ENCODE measurements around the gene MAPKAP1.

DNA sequence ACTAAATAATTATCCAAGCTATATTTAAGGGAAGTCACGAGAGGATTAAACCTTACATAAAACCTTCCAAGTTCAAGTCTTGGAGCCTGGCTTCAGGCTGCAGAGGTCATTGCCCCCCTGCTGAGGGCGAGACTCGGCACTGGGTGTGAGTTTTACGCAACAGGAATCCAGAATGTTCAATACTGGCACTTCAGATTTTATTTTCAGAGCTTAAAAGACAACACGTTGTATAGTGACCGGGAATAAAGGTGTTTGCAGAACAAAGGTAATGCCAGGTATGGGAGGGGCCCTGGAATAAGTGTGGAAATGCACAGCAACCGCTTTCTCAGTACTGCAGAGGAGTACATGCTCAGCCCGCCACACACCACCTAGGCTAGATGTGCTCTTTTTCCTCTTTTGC is 238.4 kb downstream of the MAPKAP1 start:
- TF ChIP-seq CTCF (IDR thresholded peaks at IDR 0.05; ENCODE audit: poor library complexity, severe bottlenecking) (no peak), EZH2 (IDR thresholded peaks at IDR 0.05; ENCODE audit: borderline replicate concordance, insufficient read depth, low read length, poor library complexity, severe bottlenecking) (no peak), EP300 (conservative IDR thresholded peaks at IDR 0.05; ENCODE audit: poor library complexity, severe bottlenecking) (no peak), SMC3 (conservative IDR thresholded peaks at IDR 0.05; ENCODE audit: poor library complexity) (no peak), TAF1 (IDR thresholded peaks at IDR 0.05; ENCODE audit: low read depth) (no peak), POLR2AphosphoS5 (IDR thresholded peaks at IDR 0.05) (no peak)
- TF ChIP-seq, protein P1, sequence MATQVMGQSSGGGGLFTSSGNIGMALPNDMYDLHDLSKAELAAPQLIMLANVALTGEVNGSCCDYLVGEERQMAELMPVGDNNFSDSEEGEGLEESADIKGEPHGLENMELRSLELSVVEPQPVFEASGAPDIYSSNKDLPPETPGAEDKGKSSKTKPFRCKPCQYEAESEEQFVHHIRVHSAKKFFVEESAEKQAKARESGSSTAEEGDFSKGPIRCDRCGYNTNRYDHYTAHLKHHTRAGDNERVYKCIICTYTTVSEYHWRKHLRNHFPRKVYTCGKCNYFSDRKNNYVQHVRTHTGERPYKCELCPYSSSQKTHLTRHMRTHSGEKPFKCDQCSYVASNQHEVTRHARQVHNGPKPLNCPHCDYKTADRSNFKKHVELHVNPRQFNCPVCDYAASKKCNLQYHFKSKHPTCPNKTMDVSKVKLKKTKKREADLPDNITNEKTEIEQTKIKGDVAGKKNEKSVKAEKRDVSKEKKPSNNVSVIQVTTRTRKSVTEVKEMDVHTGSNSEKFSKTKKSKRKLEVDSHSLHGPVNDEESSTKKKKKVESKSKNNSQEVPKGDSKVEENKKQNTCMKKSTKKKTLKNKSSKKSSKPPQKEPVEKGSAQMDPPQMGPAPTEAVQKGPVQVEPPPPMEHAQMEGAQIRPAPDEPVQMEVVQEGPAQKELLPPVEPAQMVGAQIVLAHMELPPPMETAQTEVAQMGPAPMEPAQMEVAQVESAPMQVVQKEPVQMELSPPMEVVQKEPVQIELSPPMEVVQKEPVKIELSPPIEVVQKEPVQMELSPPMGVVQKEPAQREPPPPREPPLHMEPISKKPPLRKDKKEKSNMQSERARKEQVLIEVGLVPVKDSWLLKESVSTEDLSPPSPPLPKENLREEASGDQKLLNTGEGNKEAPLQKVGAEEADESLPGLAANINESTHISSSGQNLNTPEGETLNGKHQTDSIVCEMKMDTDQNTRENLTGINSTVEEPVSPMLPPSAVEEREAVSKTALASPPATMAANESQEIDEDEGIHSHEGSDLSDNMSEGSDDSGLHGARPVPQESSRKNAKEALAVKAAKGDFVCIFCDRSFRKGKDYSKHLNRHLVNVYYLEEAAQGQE (IDR thresholded peaks at IDR 0.05; ENCODE audit: borderline replicate concordance): no peak
